ENCODE results near the gene OR10G8.
"Not testable (repeated sequence)": the region's sequence is repeated elsewhere in the genome, so short reads cannot be mapped to it uniquely, and the experiment has no call there.

The OR10G8 gene, protein sequence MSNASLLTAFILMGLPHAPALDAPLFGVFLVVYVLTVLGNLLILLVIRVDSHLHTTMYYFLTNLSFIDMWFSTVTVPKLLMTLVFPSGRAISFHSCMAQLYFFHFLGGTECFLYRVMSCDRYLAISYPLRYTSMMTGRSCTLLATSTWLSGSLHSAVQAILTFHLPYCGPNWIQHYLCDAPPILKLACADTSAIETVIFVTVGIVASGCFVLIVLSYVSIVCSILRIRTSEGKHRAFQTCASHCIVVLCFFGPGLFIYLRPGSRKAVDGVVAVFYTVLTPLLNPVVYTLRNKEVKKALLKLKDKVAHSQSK

DNA sequence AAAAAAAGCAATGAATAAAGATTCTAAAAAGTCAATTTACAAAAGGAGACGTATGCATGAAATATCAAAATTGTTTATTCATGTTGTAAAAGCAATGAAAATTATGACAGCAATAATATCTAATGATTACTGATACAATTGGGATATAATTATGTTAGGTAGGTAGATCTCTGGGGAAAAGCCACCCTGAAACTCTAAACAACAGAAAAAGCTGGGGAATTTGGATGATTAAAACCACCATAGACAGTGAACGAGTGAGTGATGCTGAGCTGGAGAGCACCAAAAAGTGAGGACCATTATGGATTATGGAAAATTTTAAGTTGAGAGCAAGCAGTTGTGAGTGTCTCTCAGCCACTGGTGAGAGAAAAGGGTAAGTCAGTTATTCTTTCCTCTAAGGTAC, at the start of gene OR10G8:
OR10G8 (plus strand) TSS at position 301 of the 400 bp plus-strand sequence. CDS start 2,825 bp downstream, outside the sequence.
- DNase-seq, result no peak

- DNase-seq, result no peak
Observed at GRCh38 chr11:123977731-123978347, 48.8 kb upstream of the OR10G8 start, which contains the start of gene OR10S1. Gene OR10S1, minus strand, starts transcription at chr11:123977781. Its CDS starts 117 bp downstream, at chr11:123977664.

DNA sequence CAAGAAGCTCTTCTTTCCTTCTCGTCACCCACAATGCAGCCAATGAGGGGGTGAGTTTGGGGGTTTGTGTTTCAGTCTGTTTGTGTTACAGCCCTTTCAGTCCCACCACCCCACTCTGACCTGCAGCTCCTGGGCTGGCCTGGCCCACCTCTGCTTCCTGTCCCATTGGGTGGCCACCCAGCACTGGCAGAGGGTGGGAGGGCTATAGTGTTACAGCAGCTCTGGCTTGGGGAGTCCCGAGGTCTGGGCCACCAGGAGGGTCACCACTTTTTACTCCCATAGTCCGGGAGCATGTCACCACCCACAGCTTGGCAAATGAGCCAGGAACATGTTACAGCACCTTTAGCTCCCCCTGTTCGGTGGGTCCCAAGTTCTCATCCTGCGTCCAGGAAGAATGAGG, 47.3 kb upstream of the OR10G8 start:
- no peak for DNase-seq

DNA sequence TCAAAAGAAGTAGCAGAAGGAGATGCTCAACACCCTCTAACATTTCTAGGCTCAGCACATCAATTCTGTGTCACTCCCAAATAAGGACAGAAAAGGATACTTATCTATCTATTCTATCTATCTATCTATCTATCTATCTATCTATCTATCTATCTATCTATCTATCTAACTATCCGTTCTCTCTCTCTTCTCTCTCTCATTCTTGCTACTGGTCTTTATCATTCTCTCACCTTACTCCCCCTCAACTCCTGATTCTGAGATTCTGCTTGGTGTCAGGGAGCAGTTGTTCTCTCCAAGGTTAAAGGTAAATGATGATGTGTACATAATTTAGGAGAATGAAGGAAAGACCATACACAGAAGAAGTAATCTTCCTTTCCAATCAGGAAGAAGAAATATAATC, 31.5 kb upstream of the OR10G8 start, which contains the start of gene OR10G6:
OR10G6 (minus strand) TSS at position 43 of the 400 bp plus-strand sequence; CDS start at position 43, 0 bp downstream.
- no peak for DNase-seq

- DNase-seq, result no peak
Observed at GRCh38 chr11:124012697-124013096, 13.9 kb upstream of the OR10G8 start, which contains the start of gene OR10G4. Gene OR10G4, plus strand, starts transcription at chr11:124012997. Its CDS starts 2,578 bp downstream, at chr11:124015575.

GRCh38 chr11:124015837-124016236, 10.8 kb upstream of the OR10G8 start:
- DNase-seq, result not testable (repeated sequence)

DNA sequence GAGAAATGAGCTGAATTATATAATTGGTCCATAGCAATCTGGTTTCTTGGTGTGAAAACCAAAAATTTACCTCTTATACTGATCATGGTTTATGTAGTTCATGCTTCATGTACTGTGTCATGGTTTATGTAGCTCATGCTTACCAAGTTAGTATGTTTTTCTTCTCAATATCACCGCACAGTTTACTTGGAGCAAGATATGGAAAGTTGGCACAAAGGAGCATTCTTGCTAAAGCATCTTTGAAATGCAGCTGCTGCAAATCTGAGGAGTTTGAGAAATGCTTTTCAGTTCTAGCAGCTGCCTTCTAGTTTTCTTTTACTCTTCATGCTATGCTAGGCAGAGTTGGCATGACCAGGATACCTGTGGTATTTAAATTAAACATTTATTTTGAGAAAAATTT, 10.1 kb downstream of the OR10G8 start:
- no peak for DNase-seq

DNA sequence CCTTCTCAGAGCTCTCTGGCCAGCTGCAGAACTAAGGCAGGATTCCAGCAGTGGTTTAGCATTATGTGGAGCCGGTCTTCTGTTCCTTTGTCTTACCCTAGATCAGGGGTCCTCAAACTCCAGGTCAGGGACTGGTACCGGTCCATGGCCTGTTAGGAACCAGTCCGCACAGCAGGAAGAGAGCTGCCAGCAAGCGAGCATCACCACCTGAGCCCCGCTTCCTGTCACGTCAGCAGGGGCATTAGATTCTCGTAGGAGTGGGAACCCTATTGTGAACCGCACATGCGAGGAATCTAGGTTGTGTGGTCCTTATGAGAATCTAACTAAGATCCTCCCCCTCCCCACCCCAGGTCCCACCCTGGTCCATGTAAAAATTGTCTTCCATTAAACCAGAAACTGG, 13.0 kb downstream of the OR10G8 start:
- DNase-seq, result no peak

GRCh38 chr11:124041254-124041653, 14.7 kb downstream of the OR10G8 start, which contains the start of gene OR10G7:
Gene OR10G7, minus strand, starts transcription at chr11:124041325. Its CDS starts 2,324 bp downstream, at chr11:124039001.
- DNase-seq, result no peak

DNA sequence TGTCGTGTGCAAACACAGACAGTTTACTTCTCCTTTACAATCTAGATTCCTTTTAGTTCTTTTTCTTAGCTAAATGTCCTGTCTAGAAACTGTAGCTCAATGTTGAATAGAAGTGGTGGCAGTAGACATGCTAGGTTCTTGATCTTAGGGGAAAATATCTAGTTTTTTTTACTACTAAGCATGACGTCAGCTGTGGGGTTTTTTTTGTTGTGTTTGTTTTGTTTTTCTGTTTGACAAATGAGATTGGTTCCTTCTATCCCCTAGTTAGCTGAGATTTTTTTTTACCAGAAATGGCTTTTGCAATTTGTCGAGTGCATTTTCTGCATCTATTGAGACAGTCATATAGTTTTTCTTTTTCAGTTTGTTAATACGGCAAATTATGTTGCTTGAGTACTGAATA, 16.8 kb downstream of the OR10G8 start:
- no peak for DNase-seq

GRCh38 chr11:124050748-124051147, 24.1 kb downstream of the OR10G8 start:
- DNase-seq, result no peak

DNA sequence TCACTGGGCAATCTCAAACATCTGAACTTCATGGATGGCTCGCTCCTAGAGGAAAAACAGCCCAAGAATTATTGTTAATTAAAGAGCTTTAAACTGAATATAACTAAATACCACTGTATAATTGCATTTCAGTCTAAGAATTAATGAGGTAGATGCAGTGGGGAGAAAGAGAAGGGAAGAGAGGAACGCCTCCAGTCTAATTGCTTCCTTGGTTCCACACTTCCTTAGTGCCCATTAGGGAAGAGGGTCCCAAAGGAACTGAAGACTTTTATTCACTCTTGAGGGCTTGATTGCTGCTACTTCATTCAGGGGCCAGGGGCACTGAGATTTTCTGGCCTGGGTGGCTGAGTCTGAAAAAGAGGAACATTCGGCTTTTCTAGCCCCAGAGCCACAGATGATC, 26.4 kb downstream of the OR10G8 start:
- DNase-seq, result no peak

GRCh38 chr11:124068601-124069110, 42.1 kb downstream of the OR10G8 start:
- no peak for DNase-seq

DNA sequence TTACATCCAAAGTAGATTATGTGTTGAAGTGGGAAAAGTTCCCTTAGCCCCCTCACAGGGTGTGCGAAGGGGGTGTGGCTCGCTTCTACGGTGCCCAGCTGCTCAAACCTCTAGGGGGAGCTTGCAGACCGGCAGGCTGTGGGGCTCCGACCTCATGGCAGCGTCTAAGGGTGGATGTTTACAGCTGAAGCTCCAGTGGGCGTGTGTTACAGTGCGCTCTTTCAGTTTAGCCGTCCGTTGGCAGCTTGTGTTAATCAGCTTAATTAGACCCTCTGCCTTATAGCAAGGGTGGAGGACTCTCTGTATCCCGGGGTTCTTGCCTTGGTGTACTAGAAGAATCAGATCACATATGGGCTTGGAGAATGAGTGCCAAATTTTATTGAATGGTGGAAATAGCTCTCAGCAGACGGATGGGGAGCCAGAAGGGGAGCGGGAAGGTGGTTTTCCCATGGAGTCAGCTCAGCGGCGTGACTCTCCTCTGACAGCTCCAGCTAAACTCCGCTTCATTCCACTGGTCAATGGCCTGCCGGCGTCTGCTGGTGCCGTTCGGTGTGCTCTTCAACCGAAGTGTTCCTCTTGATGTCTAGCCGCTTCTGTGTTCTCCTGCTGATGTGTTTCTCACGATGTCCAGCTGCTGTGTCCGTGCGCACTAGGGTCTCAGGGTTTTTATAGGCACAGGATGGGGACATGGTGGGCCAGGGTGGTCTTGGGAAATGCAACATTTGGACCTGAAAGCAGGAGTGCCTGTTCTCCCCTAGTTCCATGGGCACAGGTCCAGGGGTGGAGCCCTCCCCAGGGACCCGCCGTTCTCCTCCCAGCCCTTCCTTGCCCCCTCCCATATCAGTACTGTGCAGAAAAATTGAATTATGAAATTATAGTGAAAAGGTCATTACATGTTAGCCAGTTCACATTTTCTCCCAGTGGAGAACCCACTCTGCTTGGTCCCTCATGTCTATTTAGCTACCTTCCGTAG, 43.1 kb downstream of the OR10G8 start:
- peak; percentile 78 for DNase-seq

- DNase-seq, result peak; percentile 24
Observed at GRCh38 chr11:124070915-124071622, 44.5 kb downstream of the OR10G8 start.

- no peak for DNase-seq
Observed at GRCh38 chr11:124071623-124071948, 45.0 kb downstream of the OR10G8 start.

DNA sequence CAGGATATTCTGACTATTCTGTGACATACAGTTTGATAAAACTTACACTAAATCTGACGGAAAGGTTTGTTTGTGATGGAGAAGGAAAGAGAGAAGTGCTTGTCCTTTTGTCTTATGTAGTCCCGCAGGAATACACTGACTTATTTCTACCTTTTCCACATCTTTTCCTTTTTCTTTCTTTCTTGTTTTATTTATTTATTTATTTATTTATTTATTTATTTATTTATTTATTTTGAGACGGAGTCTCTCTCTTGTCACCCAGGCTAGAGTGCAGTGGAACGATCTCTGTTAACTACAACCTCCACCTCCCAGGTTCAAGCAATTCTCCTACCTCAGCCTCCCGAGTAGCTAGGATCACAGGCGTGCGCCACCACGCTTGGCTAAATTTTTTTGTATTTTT, 45.5 kb downstream of the OR10G8 start:
- DNase-seq, result no peak

GRCh38 chr11:124074554-124074953, 48.0 kb downstream of the OR10G8 start:
- no peak for DNase-seq

GRCh38 chr11:124075492-124075840, 48.9 kb downstream of the OR10G8 start:
- DNase-seq, result no peak

GRCh38 chr11:124075841-124076651, 49.4 kb downstream of the OR10G8 start:
- DNase-seq, result peak; percentile 15

DNA sequence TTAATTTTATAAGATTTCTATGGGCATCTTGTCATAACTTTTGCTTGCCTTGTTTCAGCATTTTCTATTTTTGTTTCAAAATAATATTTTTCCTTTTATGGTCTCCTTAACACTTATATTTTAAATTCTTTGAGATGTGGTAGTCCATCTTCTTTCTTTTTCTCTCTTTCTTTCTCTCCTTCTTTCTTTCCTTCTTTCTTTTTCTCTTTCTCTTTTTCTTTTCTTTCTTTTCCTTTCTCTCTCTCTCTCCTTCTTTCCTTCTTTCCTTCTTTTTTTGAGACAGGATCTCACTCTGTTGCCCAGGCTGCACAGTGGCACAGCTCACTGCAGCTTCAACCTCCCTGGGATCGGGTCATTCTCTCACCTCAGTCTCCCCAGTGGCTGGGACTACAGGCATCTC, 50.7 kb downstream of the OR10G8 start:
- DNase-seq, result no peak

Data from COR-L47 (cell line).